Fibroblast of skin of left biceps (primary cell): Measurements from ENCODE around the gene ARSB.
"Not testable (repeated sequence)": the region's sequence is repeated elsewhere in the genome, so short reads cannot be mapped to it uniquely, and the experiment has no call there.

ENCODE experiments used
- DNase-seq, 2 experiments: peaks; one replicate each; pipeline ENCODE4 v3.0.0-alpha.2; 2013; ENCODE audit warnings: low read depth in 2 of 2

ARSB gene

GRCh38 chr5:78953092-78953800, 31.9 kb downstream of the ARSB start:
- no peak for DNase-seq

DNA sequence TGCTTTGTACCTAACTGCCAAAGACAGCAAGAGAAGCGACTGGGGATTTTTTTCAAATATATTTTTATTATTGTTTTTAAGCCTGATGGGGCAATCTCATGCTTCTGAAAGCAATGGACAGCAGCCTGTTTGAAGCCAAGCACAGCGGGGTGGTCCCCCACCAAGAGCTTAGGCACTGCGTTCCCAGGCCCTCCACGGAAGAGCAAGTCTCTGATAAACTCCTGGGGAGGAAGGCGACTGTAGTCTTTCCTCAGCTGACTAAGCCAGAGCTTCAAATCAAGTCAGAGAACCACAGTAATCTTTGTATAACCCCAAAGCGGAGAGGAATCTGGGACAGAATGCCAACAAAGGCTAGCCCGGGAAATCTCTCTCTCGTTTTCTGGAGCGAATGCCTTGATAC, 54.4 kb downstream of the ARSB start:
- DNase-seq, result peak in 1 of 2 experiments; percentile 21

DNA sequence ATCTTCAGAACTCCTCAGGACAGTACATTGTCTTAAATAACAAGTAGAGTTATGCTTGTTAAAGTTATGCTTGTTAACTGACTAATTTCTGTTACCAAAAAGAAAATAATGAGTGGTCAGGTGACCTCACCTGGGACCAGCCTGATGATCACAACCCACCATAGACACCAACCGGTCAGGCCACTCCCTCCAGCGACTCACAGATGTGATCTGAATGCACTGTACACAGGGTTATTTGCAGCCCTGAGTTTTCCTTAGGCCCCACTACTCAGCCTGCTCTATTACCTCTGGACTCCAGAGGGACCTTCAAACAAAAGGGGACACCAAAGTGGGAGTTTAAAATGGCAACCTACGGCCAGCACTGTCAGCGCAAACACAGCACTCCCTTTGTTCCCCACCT, 55.3 kb downstream of the ARSB start:
- no peak for DNase-seq

GRCh38 chr5:78927657-78928282, 57.3 kb downstream of the ARSB start:
- peak; percentile 47 to 49 for DNase-seq

DNA sequence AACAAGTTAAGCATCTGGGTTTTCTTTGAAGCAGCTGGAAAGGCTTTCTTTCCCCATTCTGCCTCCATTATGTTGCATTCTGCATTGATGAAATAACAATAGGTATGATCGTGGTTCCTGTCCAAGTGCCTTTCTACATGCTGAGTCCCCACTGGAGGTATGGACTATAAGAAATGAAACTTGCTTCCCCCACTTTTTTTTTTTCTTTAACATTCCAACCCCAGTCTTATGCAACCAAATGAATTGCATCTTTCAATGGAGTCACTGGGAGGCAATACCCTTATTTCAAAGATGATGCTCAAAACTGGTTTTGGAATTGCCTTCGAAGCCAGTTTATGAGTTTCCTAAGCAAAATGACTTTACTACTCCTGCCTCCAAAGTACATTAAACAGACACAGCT, 58.9 kb downstream of the ARSB start:
- no peak for DNase-seq

GRCh38 chr5:78925129-78925876, 59.8 kb downstream of the ARSB start:
- no peak for DNase-seq

GRCh38 chr5:78923622-78923970, 61.5 kb downstream of the ARSB start:
- DNase-seq, result no peak

DNA sequence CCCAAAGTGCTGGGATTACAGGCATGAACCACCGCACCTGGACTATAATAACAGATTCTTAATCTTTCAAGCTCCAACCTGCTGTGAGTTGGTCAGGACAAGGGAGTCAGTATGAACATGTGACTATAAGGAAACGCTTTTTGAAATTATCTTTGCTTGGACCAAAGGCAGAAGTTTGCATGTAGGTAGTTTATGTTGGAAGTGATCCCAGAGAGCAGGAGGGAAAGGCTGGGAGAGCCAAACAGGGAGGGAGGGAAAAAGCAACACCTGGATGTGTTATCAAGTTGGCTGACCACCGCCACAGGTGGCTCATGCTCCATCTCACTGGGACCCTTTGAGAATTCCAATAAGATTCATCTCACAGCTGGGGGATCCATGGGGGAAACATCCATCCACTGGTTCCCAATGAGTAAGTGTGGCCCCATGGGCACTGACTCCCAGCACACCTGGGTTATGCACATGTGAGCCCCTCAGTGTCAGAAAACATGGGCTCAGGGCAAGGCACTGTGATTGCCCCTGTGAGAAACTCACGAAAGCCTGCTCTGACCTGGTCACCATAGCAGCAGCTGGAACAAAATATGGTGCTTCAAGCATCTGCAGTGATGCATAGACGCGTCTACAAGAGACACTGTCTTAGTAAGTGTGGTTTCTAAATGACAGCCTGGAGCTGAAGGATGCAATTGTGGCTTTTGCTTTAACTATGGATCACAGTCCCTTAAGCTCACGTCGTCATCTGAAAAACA, 62.1 kb downstream of the ARSB start:
- no peak for DNase-seq

DNA sequence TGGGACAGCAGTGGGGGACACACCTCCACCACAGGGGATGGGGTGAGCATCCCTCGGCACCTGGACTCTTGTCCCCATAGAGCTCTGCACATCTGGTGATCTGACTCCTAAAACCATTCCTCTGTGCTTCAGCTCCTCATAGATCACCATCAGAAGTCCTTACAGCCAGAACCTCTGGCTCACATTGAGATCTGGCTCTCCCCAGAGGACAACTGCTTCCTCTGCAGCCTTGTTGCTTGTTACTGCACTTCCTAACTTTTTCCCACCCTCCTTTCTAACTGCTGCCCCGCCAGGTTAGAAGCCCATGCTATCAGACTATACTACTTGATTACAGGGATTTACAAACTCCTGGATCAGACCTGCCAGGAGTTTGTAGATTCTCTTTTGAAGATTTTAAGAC, 64.5 kb downstream of the ARSB start:
- no peak for DNase-seq

- DNase-seq, result no peak
Observed at GRCh38 chr5:78919796-78920195, 65.3 kb downstream of the ARSB start.

DNA sequence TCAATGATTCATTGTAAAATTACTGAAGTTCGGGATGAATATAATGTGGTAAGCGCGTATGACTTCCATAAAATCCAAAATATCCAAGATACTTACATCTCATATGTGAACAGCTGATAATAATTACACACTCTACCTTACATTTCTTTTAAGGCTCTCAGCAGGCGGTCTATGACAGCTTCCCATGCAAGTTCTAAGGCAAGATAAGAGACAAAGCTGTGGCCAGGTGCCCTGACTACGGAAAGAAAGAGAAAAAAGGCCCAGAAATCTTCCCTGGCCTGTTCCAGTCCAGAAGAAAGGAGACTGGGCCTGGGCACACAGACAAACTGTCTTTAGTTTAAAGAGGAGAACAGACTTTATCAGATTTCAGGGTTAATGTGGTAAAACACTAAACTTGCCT, 69.1 kb downstream of the ARSB start:
- DNase-seq, result no peak

- DNase-seq, result no peak
Observed at GRCh38 chr5:78915170-78915569, 69.9 kb downstream of the ARSB start.

DNA sequence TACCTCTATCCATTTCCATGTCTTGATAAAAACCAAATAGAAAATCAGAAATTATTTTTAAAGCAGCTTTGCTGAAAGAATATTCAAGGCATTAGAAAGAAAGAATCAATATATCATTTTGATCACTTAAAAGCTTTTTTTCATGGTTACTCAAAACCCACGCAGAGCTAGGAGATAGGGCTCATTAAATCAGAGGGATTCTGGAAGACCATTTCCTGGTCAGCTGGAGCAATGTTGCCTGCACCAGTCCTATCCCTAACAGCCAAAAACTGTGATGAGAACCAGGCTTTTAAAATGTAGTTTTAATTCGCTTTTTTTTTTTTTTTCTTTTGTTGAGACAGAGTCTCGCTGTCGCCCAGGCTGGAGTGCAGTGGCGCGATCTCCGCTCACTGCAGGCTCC, 72.3 kb downstream of the ARSB start:
- DNase-seq, result no peak

DNA sequence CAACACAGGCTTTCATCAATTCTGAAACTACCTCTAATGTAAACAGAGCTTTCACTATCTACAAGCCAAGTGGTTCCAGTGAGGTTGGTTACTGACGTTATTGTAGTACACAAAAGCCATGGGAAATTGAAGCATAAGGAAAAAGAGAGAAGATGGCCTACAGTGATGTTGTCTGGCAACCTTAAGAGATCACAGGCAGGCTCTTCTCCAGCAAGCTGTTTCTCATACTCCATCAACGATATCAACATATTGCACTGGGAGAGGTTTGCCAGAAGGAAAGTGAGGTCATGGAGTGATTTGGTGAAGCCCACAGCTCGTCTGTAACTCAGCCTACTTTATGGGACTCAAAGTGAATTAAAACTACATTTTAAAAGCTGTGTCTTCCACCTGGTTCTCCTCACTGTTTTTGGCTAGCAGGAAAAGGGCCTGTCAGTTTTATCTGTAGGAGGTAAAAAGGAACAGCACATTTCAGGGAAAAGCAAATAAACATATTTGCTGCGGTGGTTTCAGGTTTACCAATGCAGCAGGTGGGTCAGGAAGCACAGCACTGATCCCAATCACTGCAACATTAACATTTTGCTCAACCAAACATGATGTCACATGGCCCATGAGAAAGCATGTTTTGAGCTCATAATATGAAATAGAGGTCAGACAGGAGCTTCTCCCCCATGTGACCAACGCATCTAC, 72.9 kb downstream of the ARSB start:
- DNase-seq, result no peak

DNA sequence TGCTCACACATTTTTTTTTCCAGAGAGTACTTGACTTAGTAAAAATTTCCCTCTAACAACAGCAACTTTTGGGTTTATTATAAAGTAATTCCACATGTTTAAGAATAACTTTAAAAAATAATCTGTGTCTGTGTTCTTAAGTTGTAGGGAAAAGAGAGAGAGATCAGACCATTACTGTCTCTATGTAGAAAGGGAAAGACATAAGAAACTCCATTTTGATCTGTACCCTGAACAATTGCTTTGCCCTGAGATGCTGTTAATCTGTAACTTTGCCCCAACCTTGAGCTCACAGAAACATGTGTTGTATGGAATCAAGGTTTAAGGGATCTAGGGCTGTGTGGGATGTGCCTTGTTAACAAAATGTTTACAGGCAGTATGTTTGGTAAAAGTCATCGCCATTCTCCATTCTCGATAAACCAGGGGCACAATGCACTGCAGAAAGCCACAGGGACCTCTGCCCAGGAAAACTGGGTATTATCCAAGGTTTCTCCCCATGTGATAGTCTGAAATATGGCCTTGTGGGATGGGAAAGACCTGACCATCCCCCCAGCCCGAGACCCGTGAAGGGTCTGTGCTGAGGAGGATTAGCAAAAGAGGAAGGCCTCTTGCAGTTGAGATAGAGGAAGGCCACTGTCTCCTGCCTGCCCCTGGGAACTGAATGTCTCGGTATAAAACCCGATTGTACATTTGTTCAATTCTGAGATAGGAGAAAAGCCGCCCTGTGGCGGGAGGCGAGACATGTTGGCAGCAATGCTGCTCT, 75.7 kb downstream of the ARSB start:
- not testable (repeated sequence) for DNase-seq

- no peak for DNase-seq
Observed at GRCh38 chr5:78908173-78909061, 76.7 kb downstream of the ARSB start.

- DNase-seq, result peak; percentile 79 to 81
Observed at GRCh38 chr5:78907255-78907891, 77.7 kb downstream of the ARSB start.

DNA sequence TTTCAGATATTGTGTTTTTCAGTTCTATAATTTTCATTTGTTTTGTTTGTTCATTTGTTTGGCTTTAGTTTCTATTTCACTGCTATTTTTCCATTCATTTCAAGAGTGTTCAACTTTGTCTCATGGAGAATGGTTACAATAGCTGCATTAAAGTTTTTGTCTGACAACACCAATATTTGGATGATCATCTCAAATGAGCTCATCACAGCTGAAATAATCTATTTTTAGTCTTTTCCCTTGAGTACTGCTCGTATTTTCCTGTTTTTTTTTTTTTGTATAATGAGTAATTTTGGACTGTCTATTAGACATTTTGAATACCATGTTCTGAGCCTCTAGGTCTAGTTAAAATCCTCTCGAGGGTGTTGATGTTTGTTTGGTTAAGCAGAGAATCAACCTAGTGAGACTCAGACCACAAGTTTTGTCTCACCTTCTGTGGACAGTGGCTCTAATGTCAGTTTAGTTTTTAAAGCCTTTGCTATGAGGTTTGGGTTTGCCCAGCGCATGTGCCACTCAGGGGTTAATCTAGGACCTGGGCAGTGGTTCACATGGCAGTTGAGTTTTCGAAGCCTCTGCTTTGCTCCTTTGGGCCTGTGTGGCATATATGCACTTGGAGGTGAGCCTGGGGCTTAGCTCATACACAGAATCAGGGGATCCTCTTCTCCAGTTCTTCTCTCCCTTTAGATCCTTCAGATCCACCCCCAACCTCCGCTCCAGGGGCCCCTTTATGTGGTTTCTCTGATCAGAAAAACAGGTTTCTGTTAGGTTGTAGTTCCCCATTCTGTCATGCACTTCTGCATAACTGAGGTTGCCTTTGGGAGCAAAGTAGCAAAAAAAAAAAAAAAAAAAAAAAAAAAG, 79.8 kb downstream of the ARSB start:
- DNase-seq, result no peak

GRCh38 chr5:78903861-78904260, 81.2 kb downstream of the ARSB start:
- no peak for DNase-seq
